HG03558 (cell line): ENCODE data around the gene A3GALT2.

Source experiments
- ATAC-seq: cut with Tn5 transposase; IDR thresholded peaks from one replicate; pipeline ENCODE4 v1.9.1; 2021; ENCODE audit warnings: moderate number of reproducible peaks; ENCODE audit not compliant: unreplicated experiment; ENCODE audit errors: extremely low read depth

Gene A3GALT2

DNA sequence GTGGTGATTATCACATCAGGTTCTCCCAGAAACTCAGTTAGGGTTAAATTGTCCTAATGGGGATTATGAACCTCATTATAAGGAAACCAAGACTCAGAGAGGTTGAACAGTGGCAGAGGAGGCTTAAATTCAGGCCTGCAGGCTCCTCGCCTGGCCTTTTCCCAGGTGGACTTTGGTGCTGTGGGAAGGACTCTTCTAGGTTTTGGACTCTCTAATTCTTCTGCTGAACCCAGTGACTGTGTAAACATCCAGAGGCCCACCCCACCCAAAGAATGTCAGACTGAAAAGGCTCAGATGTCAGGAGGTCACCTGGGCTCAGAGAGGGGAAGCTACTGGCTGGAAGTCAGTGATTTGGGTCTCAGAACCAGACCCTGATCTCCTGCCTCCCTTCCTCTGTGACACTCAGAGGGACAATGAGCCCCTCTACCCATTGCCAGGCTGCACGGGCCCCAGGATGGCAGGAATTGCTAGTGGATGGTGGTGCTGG lies 62.1 kb downstream of the A3GALT2 start:
- no peak for ATAC-seq

DNA sequence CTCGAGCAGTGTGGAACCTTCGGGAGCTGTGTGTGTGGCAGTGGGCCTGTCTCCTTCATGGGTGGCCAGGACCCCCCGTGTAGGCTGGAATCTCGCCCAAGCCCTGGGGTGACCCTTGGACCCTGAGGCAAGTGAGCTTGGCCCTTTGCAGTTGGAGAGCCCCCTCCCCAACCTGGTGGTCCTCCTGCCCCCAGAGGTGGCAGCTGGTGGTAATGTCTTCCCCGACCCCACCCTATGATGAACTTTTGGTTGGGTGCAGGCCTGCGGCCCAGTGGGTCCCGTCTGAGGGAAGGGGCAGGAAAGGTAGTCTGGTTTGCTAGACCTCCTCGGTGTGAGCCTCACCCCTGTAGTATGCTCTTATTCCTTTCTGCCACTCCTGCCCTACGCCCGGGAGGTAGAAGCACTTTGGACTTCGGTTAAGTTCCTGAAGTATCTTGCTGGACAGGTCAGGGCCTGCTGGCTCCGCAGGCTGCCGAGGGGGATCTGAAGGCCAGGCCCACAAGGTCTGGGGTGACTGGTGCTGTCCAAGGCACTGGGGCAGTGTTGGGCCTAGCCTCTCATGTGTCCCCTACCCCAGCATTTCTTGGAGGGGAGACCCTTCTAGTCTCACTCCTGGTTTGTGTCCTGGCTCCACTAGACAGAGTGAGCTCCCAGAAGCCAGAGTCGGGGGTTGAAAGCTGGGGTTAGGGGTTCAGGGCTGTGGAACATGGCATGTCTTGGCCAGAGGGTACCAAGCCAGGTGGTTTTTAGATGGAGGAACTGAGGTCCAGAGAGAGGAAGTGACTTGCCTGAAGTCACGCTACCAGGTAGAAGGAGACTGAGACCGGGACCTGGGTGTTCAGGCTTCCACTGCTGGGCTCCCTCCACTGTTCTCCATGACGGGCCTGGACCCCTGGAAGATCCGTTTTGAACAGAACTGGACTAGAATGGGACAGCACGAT lies 62.9 kb downstream of the A3GALT2 start:
- no peak for ATAC-seq

DNA sequence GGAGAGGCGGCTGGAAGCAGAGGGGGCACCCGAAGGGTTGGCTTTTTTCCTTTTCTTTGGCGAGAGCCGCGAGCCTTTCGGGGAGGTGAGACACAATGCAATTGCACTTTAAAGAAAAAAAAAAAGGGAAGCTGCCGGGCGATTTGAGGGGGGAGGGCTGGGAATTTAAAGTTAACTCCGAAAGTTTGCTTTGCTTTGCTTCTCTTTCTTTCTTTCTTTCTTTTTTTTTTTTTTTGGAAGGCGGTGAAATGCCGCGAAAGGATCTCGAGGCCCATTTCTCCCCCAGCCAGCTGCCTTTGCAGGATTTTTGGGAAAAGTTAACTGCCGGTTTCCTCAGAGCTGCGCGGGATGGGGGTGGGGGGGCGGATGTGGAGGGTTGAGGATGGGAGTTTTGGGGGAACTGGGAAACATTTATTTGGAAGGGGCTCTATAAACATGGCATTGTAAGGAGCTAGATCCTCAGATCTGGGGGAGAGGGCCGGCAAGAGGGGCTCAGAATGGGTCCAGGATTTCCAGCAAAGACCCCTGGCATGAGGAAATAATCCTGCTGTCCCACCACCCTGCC lies 63.6 kb downstream of the A3GALT2 start:
- no peak for ATAC-seq
